ENCODE data around the gene IL6. TPM values are rescaled to one million over a fixed set of nuclear protein-coding genes. Genes with fewer than 3 reads are reported as not detected.

IL6 gene
- total and polyA plus RNA-seq, 9 of the 15 experiments (the other 6 are each of a cell fraction or from before 2014, with no cell fraction given), result 0.76 to 2.9 (median 1.5) TPM

DNA sequence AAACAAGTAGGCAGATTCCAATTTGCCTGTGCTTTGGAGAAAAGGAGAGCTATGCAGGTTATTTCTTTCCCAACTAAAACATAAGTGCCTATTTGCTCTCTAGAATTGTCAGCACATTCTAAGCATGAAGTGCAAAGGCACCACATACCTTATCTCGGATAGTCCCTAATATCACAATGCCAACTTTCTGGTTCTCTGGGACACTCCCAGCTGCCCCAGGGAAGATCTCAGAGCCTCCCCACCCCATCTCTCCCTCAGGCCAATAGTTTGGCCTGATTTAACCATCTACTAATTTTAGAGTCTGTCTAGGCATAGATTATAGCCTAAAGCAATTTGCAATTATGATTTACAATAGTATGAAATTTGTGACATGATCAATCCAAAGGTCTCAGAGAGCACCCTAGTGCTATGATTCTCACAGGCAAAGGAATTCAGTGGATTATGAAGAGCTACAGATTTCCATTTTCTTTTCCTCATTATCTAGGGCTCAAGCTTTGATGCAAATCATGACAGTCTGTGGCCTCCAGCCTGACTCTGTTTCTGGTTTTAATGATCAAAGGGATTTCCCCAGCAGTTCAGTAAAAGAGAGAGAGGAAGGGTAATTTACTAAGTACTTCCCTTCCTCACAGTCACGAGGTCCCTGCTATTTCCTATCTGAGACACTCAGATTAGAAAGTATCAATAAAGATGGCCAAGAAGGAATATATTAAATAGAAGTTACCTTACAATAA lies 29.0 kb upstream of the IL6 start:
- peaks cover 86% of the 10 kb centered on the region for H3K79me2 ChIP-seq (ENCODE audit: control insufficient read depth, insufficient read depth, low read length)
- DNase-seq (ENCODE audit: extremely low read depth in 1 of 4, low spot score in 3 of 4), result no peak
- no peak overlapping the region for H3K4me3 ChIP-seq
- intact Hi-C loops (cut with micrococcal nuclease) (no loop called here), in situ Hi-C loops (cut with MboI) (no loop called here)
- 28% methylated on average over 2 of the region's 2 CpGs for WGBS (ENCODE audit: insufficient coverage, low coverage, missing lambda C conversion rate)
- no peaks in the 10 kb centered on the region for H3K9me3 ChIP-seq (replicated peaks; ENCODE audit: control insufficient read depth, insufficient read depth, low read depth, low read length)
- no peak overlapping the region for H2AFZ ChIP-seq (ENCODE audit: low read depth, low read length)
- BruUV-seq (replicated peaks), result no TSS peak
- peaks cover 19 to 68% of the 10 kb centered on the region in 2 experiments for H3K4me1 ChIP-seq (replicated peaks in 1 of 2; ENCODE audit: control insufficient read depth in 2 of 2, insufficient read depth in 2 of 2, low read length in 2 of 2)
- H3K27me3 ChIP-seq (ENCODE audit: control insufficient read depth in 2 of 2, insufficient read depth in 2 of 2, low read length in 2 of 2), result no peaks in the 10 kb centered on the region
- FAIRE-seq, result peak; percentile 6
- H3K9me1 ChIP-seq (ENCODE audit: control insufficient read depth, insufficient read depth, low read length), result no peaks in the 10 kb centered on the region
- H3K27ac ChIP-seq (ENCODE audit: extremely low read depth, low read depth, low read length), result peak overlapping the region; percentile 21; the same call in 1 of the 3 replicates
- H3K9ac ChIP-seq (ENCODE audit: insufficient read depth in 1 of 2, low read depth in 2 of 2, low read length in 2 of 2), result peak overlapping the region in 1 of 2 experiments; percentile 47; a peak in 1 of 4 replicates
- ATAC-seq, result no peak
- no peaks in the 10 kb centered on the region for H4K20me1 ChIP-seq (replicated peaks; ENCODE audit: control insufficient read depth, insufficient read depth, low read length)
- POLR2A ChIA-PET, result interaction anchor here (0.8 to 3.6 kb wide), 6 partner anchors 11 to 114 kb away, joined by 3 to 22 read pairs (median 7); no protein-coding TSS in a partner anchor
- H3K4me2 ChIP-seq (ENCODE audit: insufficient read depth, low read length), result no peak overlapping the region
- CTCF ChIA-PET (ENCODE audit: low intra/inter-chr PET ratio), result no interaction called here
- peaks cover 8% of the 10 kb centered on the region for H3K36me3 ChIP-seq (ENCODE audit: control insufficient read depth, insufficient read depth, low read length)
- TF ChIP-seq, protein P1, sequence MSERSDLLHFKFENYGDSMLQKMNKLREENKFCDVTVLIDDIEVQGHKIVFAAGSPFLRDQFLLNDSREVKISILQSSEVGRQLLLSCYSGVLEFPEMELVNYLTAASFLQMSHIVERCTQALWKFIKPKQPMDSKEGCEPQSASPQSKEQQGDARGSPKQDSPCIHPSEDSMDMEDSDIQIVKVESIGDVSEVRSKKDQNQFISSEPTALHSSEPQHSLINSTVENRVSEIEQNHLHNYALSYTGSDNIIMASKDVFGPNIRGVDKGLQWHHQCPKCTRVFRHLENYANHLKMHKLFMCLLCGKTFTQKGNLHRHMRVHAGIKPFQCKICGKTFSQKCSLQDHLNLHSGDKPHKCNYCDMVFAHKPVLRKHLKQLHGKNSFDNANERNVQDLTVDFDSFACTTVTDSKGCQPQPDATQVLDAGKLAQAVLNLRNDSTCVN (CRISPR knock-in tag; IDR thresholded peaks at IDR 0.05), result no peak
- no peak for TF ChIP-seq KLF6 (CRISPR knock-in tag; IDR thresholded peaks at IDR 0.05; ENCODE audit: borderline replicate concordance)
- no peak for TF ChIP-seq NR4A1 (CRISPR knock-in tag; IDR thresholded peaks at IDR 0.05)
- TF ChIP-seq NR4A1 (tag; IDR thresholded peaks at IDR 0.05), result no peak
- TF ChIP-seq ADNP (tag; IDR thresholded peaks at IDR 0.05), result no peak
- no peak for TF ChIP-seq CCAR2 (IDR thresholded peaks at IDR 0.05; ENCODE audit: low read depth, low read length)
- TF ChIP-seq ZNF766 (CRISPR knock-in tag; conservative IDR thresholded peaks at IDR 0.05), result no peak
- TF ChIP-seq RBBP5 (IDR thresholded peaks at IDR 0.05; ENCODE audit: borderline replicate concordance, insufficient read depth, low read length, poor library complexity, severe bottlenecking), result no peak
- TF ChIP-seq, protein P2, sequence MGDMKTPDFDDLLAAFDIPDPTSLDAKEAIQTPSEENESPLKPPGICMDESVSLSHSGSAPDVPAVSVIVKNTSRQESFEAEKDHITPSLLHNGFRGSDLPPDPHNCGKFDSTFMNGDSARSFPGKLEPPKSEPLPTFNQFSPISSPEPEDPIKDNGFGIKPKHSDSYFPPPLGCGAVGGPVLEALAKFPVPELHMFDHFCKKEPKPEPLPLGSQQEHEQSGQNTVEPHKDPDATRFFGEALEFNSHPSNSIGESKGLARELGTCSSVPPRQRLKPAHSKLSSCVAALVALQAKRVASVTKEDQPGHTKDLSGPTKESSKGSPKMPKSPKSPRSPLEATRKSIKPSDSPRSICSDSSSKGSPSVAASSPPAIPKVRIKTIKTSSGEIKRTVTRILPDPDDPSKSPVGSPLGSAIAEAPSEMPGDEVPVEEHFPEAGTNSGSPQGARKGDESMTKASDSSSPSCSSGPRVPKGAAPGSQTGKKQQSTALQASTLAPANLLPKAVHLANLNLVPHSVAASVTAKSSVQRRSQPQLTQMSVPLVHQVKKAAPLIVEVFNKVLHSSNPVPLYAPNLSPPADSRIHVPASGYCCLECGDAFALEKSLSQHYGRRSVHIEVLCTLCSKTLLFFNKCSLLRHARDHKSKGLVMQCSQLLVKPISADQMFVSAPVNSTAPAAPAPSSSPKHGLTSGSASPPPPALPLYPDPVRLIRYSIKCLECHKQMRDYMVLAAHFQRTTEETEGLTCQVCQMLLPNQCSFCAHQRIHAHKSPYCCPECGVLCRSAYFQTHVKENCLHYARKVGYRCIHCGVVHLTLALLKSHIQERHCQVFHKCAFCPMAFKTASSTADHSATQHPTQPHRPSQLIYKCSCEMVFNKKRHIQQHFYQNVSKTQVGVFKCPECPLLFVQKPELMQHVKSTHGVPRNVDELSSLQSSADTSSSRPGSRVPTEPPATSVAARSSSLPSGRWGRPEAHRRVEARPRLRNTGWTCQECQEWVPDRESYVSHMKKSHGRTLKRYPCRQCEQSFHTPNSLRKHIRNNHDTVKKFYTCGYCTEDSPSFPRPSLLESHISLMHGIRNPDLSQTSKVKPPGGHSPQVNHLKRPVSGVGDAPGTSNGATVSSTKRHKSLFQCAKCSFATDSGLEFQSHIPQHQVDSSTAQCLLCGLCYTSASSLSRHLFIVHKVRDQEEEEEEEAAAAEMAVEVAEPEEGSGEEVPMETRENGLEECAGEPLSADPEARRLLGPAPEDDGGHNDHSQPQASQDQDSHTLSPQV (IDR thresholded peaks at IDR 0.05), result 0 out of 2 replicates have a peak, but pooled peaks have one; percentile 7
- no peak for TF ChIP-seq JUND (IDR thresholded peaks at IDR 0.05; ENCODE audit: borderline replicate concordance, low read depth, low read length)
- no peak for TF ChIP-seq JUND (tag; IDR thresholded peaks at IDR 0.05; ENCODE audit: borderline replicate concordance, low read depth, low read length)
- no peak for TF ChIP-seq STAT5A (IDR thresholded peaks at IDR 0.05; ENCODE audit: borderline replicate concordance, low read length)
- peak; percentile 5; the same call in 1 of the 2 replicates for TF ChIP-seq SMAD4 (CRISPR knock-in tag; conservative IDR thresholded peaks at IDR 0.05)
- no peak for TF ChIP-seq RNF2 (IDR thresholded peaks at IDR 0.05)
- TF ChIP-seq DACH1 (IDR thresholded peaks at IDR 0.05; ENCODE audit: partially characterized antibody), result no peak
- no peak for TF ChIP-seq ZNF174 (CRISPR knock-in tag; IDR thresholded peaks at IDR 0.05)
- TF ChIP-seq EHMT2 (IDR thresholded peaks at IDR 0.05), result no peak
- no peak for TF ChIP-seq ZNF41 (CRISPR knock-in tag; conservative IDR thresholded peaks at IDR 0.05)
- TF ChIP-seq HOXB6 (CRISPR knock-in tag; IDR thresholded peaks at IDR 0.05; ENCODE audit: borderline replicate concordance), result no peak
